ENCODE measurements around the gene CFAP46. TPM values are rescaled to one million over a fixed set of nuclear protein-coding genes. Genes with fewer than 3 reads are reported as not detected.
A peak's percentile ranks its signal among the peaks of the same experiment; 100 is the strongest.

Gene CFAP46
- total and polyA plus RNA-seq, 10 donors, result 0.03 to 1.1 (median 0.12) TPM; not detected in 2

DNA sequence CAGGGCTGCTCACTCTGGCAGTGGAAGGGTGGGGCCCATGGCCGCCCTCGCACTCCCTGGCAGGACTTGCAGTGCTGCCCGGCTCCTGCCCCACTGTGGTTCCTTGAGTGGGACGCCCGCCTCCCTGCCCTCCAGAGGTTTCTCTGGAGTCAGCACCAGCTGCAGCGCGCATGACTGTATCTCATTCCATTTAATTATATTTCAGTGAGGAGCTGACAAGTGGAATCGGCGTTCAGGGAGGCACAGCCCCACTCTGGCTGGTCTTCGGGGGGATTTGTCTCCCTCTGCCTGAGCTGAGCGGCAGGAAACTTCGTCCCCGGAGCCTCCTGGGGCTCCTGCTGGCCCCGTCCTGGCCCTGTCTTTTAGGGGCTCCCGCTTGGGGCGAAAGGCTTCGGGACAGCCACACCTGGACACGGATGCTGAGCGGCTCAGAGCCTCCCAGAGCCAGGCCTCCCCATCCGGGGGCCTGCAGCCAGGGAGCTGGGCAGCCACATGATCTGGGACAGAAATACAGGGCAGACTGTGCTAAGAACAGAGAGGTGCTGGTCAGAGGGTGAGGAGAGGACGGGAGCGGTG, 81.2 kb downstream of the CFAP46 start:
- WGBS, 5 donors, result 88 to 91% (median 90%) methylated on average over 10 to 22 of the region's 22 CpGs
- H3K36me3 ChIP-seq, result no peaks in the 10 kb centered on the region
- H3K27ac ChIP-seq, result no peak overlapping the region
- intact Hi-C loops (cut with DNase I; ENCODE audit: low total_unique reads), result no loop called here
- H3K27me3 ChIP-seq (replicated peaks in 1 of 7), result peaks cover 0 to 81% (median 16%) of the 10 kb centered on the region in 7 donors
- H3K9me3 ChIP-seq, result peaks cover 0 to 14% (median 3%) of the 10 kb centered on the region in 8 donors
- H3K4me3 ChIP-seq, result no peak overlapping the region
- TF ChIP-seq CTCF (IDR thresholded peaks at IDR 0.05 in 8 of 11, conservative IDR thresholded peaks at IDR 0.05 in 3 of 11) (no peak), POLR2AphosphoS5 (IDR thresholded peaks at IDR 0.05) (no peak), POLR2A (IDR thresholded peaks at IDR 0.05) (no peak)
- DNase-seq, result peak; percentile 64
- H3K4me1 ChIP-seq, result peaks cover 0 to 11% (median 5%) of the 10 kb centered on the region in 6 donors

GRCh38 chr10:132860532-132860931, 81.8 kb downstream of the CFAP46 start:
- WGBS, 5 donors, result 89 to 95% (median 93%) methylated on average over 13 to 16 of the region's 16 CpGs
- Histone ChIP-seq H3K27me3 (replicated peaks in 1 of 7) (peaks cover 0 to 74% (median 16%) of the 10 kb centered on the region in 7 donors), H3K4me1 (peaks cover 0 to 11% (median 5%) of the 10 kb centered on the region in 6 donors), H3K4me3 (no peak overlapping the region), H3K36me3 (no peaks in the 10 kb centered on the region), H3K27ac (no peak overlapping the region), H3K9me3 (peaks cover 0 to 21% (median 10%) of the 10 kb centered on the region in 8 donors)
- no peak for TF ChIP-seq POLR2A (IDR thresholded peaks at IDR 0.05)
- TF ChIP-seq POLR2AphosphoS5 (IDR thresholded peaks at IDR 0.05), result no peak
- no peak for TF ChIP-seq CTCF (IDR thresholded peaks at IDR 0.05 in 8 of 11, conservative IDR thresholded peaks at IDR 0.05 in 3 of 11)
- intact Hi-C loops (cut with DNase I; ENCODE audit: low total_unique reads), result no loop called here
- peak; percentile 66 for DNase-seq

GRCh38 chr10:132859084-132859855, 83.1 kb downstream of the CFAP46 start:
- peaks cover 0 to 11% (median 5%) of the 10 kb centered on the region in 6 donors for H3K4me1 ChIP-seq
- DNase-seq, result peak; percentile 39
- no peaks in the 10 kb centered on the region for H3K36me3 ChIP-seq
- no peak overlapping the region for H3K4me3 ChIP-seq
- H3K27ac ChIP-seq, result no peak overlapping the region
- peaks cover 0 to 63% (median 16%) of the 10 kb centered on the region in 7 donors for H3K27me3 ChIP-seq (replicated peaks in 1 of 7)
- intact Hi-C loops (cut with DNase I; ENCODE audit: low total_unique reads), result no loop called here
- TF ChIP-seq POLR2AphosphoS5 (IDR thresholded peaks at IDR 0.05), result no peak
- no peak for TF ChIP-seq POLR2A (IDR thresholded peaks at IDR 0.05)
- TF ChIP-seq CTCF (IDR thresholded peaks at IDR 0.05 in 8 of 11, conservative IDR thresholded peaks at IDR 0.05 in 3 of 11), result no peak
- 89 to 94% (median 89%) methylated on average over 32 of the region's 32 CpGs for WGBS, 5 donors
- peaks cover 0 to 22% (median 11%) of the 10 kb centered on the region in 8 donors for H3K9me3 ChIP-seq

Measured in spleen (tissue), 11 donors.